Left renal cortex interstitium (tissue), 4 donors: ENCODE data around the gene ADCY1. TPM values are rescaled to one million over a fixed set of nuclear protein-coding genes. Genes with fewer than 3 reads are reported as not detected.

Experiments used
- DNase-seq, 4 donors: peaks; one replicate each; pipeline ENCODE4 v3.0.0-alpha.2; 2013; ENCODE audit warnings: low read depth in 4 of 4, low spot score in 2 of 4, missing footprints in 1 of 4
- polyA plus RNA-seq, 4 donors: library from polyadenylated mRNA; unstranded; fragments of 120-200 nt; gene quantifications; one replicate each; pipeline ENCODE4 v1.2.1, GENCODE V29; 2013; ENCODE audit not compliant: insufficient read length in 4 of 4

The ADCY1 gene
- polyA plus RNA-seq, 4 donors, result 3.0 to 4.7 (median 3.2) TPM

- no peak for DNase-seq
These were observed 49.0 kb downstream of the ADCY1 start for GRCh38 chr7:45623157-45623556.

DNA sequence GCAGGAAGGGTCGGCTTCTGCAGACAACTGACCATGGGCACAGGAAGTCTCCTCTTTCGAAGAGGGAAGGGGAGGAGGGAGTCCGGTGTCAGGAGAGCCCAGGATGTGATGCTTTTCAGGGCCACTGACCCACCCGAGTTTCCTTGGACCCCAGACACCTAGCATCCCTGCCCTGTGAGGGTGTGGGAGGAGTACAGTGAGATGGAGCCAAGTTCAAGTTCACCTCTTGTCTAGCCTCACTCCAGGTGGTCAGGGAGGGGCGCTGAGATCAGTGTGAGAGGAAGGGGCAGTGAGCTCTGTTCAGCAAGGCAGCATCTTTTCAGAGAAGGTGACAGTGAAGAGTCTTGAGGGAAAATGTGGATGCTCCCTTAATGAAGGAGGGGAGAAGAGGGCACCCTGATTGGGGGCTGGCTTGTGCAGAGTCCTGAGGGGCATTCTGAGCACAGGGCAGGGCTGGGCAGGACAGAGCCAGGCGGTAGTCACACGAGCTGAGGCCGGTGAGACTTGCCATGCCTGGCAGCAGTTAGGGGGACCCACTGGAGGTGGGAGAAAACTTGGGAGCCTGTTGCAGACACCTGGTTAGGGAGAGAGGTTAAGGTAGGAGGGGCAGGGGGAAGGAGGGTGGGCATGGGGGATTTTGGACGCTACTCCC lies 49.7 kb downstream of the ADCY1 start:
- DNase-seq, result no peak

- no peak for DNase-seq
These were observed 50.2 kb downstream of the ADCY1 start for GRCh38 chr7:45624392-45624760.

DNA sequence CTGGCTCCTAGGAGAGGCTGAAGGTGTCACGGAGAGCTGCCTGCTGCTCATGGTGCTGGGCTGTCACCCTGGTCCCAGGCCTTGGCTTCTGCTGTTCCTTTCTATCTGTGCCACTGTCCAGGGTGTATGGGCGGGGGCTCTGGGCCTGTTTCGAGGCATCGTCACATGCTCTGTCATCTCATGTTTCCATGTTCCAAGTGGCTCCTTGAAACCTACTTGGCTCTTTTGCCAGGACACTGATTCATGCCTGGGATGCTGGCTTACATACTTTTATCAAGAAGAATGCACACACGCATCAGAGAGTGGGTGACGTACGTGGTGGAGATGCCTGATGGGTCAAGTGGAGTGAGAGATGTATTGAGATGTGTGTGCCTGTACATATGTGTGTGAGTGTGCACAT lies 50.9 kb downstream of the ADCY1 start:
- no peak for DNase-seq

DNA sequence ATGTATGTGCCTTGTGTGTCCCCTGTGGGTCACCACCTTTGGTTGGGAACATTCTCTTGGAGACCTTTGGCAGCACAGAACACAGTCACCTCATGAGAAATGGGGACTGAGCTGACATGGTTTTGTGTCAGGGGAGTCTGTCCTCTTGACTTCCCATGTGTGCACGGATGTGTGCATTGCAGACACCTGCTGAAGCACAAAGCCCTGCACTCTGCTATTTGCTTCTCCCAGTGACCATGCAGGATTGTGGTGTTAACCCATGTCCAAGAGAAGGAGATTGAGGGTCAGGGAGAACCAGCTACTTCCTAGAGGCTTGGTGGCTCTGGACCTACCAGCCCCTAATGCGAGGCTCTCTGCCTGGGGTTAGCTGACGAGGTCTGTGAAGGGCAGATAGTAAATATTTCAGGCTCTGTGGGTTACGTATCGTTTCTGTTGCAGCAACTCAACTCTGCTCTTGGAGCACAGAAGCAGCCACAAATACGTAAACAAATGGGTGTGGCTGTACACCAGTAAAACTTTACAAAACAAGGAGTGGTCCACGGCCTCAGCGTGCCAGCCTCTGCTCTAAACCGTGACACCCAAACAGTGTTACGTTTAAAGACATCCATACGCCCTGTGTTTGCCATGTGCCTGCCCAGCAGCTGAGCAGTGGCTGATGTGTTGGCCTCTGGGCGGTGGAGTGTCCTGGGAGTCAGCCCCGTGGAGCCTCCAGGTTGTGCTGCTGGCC lies 51.7 kb downstream of the ADCY1 start:
- no peak for DNase-seq

DNA sequence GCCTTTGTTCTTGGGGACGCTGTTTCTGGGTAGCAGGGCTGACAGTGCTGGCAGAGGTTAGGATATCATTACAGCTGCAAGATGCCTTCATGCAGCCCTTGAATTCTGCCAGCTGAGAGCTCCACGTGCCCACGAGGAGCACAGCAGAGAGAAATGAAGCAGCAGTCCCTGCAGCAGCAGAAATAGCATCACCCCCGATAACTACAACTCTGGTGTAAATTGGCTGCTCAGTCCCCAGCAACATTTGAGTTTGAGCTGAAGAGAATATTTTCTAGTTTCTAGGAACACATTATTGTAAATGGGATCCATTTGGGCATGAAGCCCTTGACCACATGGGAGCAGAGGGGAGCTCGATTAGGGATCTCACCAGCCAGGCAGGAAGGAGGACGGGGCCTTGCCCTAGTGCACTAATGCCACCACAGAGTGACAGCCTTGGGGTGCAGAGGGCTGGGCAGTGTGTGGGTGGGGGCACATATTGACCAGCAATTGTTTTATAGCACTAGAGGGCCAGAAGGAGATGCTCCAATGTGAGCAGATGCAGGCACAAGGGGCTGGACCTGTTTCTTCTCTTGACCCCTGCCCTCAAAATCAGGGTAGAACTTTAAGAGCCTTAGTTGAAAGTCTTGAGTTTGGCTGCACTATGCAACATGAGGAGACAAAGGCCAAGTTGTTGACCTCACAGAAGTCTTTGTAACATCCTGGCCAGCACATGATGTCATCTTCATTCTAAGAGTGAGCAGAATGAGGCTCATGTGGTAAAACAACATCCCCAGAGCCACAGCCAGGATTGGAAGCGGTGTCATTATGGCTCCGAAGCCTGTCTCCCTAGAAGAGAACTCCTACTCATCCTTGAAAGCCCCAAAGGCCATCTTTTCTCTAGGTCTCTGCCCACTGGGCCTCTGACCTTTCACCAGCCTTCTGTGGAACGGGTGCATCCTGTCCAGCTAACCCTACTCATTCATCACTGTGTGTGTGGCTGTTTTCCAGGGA lies 52.6 kb downstream of the ADCY1 start:
- no peak for DNase-seq

GRCh38 chr7:45627691-45628456 lies 53.7 kb downstream of the ADCY1 start:
- no peak for DNase-seq

- no peak for DNase-seq
These were observed 57.4 kb downstream of the ADCY1 start for GRCh38 chr7:45631569-45631968.

GRCh38 chr7:45636733-45637132 lies 62.6 kb downstream of the ADCY1 start:
- DNase-seq, result no peak

GRCh38 chr7:45638916-45639315 lies 64.7 kb downstream of the ADCY1 start:
- DNase-seq, result no peak

DNA sequence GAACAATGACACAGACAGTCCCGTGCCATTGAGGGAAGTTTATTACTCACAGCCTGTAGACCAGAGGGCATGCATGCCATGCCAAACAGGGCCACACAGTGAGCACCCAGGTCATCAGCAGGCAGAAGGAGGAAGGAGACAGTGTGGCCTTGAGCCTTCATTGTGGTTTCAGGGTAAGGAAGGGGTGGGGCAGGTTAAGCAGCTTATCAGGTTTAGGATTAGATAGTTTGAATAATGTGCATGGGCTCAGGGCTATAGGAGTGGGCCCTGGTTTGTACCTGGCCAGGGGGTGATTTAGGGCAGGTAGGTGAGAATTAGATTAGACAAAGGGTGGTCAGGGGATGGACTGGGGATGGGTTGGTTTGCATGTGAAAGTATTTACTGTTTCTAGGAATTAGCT lies 67.9 kb downstream of the ADCY1 start:
- DNase-seq, result no peak

GRCh38 chr7:45643630-45644029 lies 69.5 kb downstream of the ADCY1 start:
- no peak for DNase-seq

DNA sequence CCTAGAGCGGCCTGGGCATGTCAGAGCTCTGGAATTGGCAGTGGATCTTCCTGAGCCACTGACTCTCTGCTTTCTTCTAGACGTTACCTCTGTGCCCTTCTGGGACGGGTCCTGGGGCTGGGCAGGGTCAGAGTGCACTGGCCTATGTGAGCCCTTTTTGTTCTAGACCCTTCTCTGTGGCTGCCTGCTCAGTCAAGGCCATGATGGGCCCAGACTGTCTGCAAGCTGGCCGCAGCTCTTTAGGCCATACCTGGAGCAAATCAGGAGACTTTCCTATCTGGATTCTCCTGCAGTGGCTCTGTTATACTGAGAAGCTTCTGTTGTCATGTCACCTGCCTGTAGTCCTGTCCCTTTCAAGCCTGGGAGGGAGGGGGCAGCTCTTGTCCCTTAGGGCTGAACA lies 70.1 kb downstream of the ADCY1 start:
- DNase-seq, result no peak

DNA sequence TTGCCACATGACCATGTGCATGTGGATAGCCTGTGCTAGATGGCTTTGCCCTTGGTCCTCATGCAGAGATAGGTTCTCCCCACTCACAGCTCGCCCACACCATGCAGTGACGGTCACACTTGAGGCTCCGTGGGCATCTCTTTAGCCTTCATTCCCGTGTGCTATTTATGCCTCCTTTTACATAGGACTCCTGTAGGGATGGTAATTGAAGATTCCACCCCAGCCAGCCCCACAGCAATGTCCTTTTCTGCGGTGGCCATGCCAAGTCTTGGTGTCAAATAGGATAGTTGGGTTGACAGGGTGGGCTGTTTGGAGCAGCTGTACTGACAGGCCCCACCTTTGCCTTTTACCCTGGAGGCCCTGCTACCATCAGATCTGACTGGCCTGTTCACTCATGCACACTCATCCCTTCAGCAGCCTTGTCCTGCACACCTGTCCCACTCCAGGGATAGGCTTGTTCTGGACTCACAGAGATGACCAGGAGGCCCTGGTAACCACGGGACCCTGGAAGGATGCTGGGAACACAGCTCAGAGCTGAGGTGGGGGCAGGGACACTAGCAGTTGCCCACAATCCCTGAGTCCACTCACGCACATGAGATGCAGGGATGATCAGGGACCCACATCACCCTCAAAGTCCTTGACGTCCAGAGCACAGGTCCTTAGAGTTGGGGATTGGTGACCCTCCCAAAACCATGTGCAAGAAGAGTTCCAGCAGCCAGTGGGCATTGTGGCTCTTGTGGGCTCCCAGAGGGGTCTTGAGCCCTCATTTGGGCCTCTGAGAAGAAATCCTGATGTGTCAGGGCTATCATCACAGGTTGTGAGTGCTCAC lies 71.2 kb downstream of the ADCY1 start:
- no peak for DNase-seq

DNA sequence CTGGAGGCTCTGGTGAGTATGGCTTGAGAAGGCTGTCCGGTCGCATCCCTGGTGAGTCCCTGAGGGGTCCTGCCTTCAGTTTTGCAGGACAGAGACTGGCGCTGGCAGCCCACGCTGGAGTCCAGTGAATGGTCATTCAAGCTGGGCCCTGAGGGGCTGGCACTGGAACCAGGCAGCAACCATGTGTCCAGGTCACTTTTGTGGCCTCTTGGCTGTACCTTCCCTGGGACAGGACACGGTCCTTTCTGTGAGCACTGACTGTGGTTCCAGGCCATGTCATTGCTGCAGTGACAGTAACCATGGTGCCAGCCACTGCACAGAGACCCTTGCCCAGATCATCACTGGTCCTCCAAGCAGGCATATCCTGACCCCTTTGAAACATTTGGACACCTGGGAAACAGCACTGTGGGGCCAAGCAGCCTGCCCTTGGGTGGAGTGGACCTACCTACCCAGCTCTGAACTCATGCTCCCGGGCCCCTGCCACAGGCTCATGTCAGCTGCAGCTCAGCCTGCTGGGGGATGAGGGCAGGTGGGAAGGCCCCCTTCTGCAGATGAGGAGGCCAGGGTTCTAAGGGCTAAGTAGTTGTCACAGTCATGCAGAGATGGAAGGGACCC lies 72.1 kb downstream of the ADCY1 start:
- no peak for DNase-seq

GRCh38 chr7:45646996-45647825 lies 73.0 kb downstream of the ADCY1 start:
- DNase-seq, result no peak

DNA sequence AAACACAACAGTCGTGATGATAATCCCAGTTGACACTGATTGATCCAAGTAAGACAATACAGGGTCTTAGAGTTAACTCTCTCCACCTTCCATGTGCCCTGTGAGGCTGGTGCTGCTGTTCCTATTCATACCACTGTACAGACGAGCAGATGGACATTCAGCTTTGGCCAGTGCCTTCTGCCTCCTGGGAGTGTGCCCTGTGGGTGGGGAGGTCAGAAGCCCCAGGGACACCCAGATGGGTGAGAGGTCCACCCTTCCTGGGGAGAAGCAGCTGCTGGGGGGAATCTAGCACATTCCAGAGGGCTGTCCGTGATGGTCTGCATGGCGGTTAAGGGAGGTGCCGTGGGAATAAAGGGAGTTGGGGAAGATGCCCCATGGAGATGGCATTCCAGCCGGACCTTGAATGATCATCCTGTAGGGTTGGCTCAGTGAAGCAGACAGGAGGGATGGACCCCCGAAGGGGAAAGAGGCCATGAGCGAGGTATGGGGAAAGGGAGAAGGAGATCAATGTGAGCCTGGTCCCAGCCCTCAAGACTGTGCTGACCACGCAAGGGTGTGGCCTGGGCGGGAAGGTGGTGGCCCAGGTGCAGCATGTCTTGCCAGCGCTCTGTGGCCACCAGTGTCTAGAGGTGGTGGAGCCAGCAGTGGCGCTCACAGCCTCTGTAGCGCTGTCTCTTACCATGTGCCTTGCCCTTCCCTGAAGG lies 74.0 kb downstream of the ADCY1 start:
- no peak for DNase-seq

- no peak for DNase-seq
These were observed 74.5 kb downstream of the ADCY1 start for GRCh38 chr7:45648671-45648995.
